ENCODE measurements around the gene JPH2. TPM values are rescaled to one million over a fixed set of nuclear protein-coding genes. Genes with fewer than 3 reads are reported as not detected.

Gene JPH2
- total RNA-seq, 2 donors from 2014 or later: 29.1 to 31.1 TPM

- Histone ChIP-seq H3K27me3 (replicated peaks; ENCODE audit: insufficient read depth) (no peaks in the 10 kb centered on the region), H3K4me1 (replicated peaks) (no peaks in the 10 kb centered on the region), H3K27ac (peak overlapping the region; percentile 5 to 10), H3K4me3 (no peak overlapping the region), H3K36me3 (no peaks in the 10 kb centered on the region), H3K9me3 (no peaks in the 10 kb centered on the region)
- 54% methylated on average over 4 of the region's 4 CpGs for WGBS
- TF ChIP-seq CTCF (IDR thresholded peaks at IDR 0.05): no peak
- no peak for TF ChIP-seq POLR2A (IDR thresholded peaks at IDR 0.05)
- TF ChIP-seq POLR2AphosphoS5 (IDR thresholded peaks at IDR 0.05): peak; percentile 14
- DNase-seq (ENCODE audit: low spot score): no peak
- intact Hi-C loops (cut with DNase I): no loop called here
Observed at GRCh38 chr20:44166477-44166876, 20.5 kb downstream of the JPH2 start.

- no peaks in the 10 kb centered on the region for H3K4me1 ChIP-seq (replicated peaks)
Observed at GRCh38 chr20:44166008-44166407, 21.0 kb downstream of the JPH2 start.

GRCh38 chr20:44160133-44160532 is 26.9 kb downstream of the JPH2 start:
- intact Hi-C loops (cut with DNase I): no loop called here
- TF ChIP-seq POLR2A (IDR thresholded peaks at IDR 0.05): no peak
- no peak for TF ChIP-seq POLR2AphosphoS5 (IDR thresholded peaks at IDR 0.05)
- TF ChIP-seq CTCF (IDR thresholded peaks at IDR 0.05): no peak
- H3K4me3 ChIP-seq: no peak overlapping the region
- H3K27ac ChIP-seq: no peak overlapping the region
- WGBS: 71% methylated on average over 56 of the region's 56 CpGs
- H3K36me3 ChIP-seq: no peaks in the 10 kb centered on the region
- H3K27me3 ChIP-seq (replicated peaks; ENCODE audit: insufficient read depth): no peaks in the 10 kb centered on the region
- DNase-seq (ENCODE audit: low spot score): no peak
- no peaks in the 10 kb centered on the region for H3K9me3 ChIP-seq
- no peaks in the 10 kb centered on the region for H3K4me1 ChIP-seq (replicated peaks)

More at GRCh38 chr20:44166008-44166407, 21.0 kb downstream of the JPH2 start:
- WGBS: 18% methylated on average over 4 of the region's 4 CpGs
- Histone ChIP-seq H3K27ac (peak overlapping the region in 1 of 2 donors; percentile 5), H3K36me3 (no peaks in the 10 kb centered on the region), H3K9me3 (no peaks in the 10 kb centered on the region), H3K4me3 (no peak overlapping the region), H3K27me3 (replicated peaks; ENCODE audit: insufficient read depth) (no peaks in the 10 kb centered on the region)
- TF ChIP-seq CTCF (IDR thresholded peaks at IDR 0.05): no peak
- TF ChIP-seq POLR2AphosphoS5 (IDR thresholded peaks at IDR 0.05): no peak
- TF ChIP-seq POLR2A (IDR thresholded peaks at IDR 0.05): no peak
- intact Hi-C loops (cut with DNase I): no loop called here
- DNase-seq (ENCODE audit: low spot score): no peak

GRCh38 chr20:44159711-44160110 is 27.3 kb downstream of the JPH2 start:
- no peaks in the 10 kb centered on the region for H3K4me1 ChIP-seq (replicated peaks)
- H3K4me3 ChIP-seq: no peak overlapping the region
- no peak overlapping the region for H3K27ac ChIP-seq
- no peaks in the 10 kb centered on the region for H3K27me3 ChIP-seq (replicated peaks; ENCODE audit: insufficient read depth)
- intact Hi-C loops (cut with DNase I): no loop called here
- no peak for TF ChIP-seq CTCF (IDR thresholded peaks at IDR 0.05)
- no peak for TF ChIP-seq POLR2A (IDR thresholded peaks at IDR 0.05)
- no peak for TF ChIP-seq POLR2AphosphoS5 (IDR thresholded peaks at IDR 0.05)
- no peaks in the 10 kb centered on the region for H3K9me3 ChIP-seq
- 72% methylated on average over 50 of the region's 50 CpGs for WGBS
- H3K36me3 ChIP-seq: no peaks in the 10 kb centered on the region
- no peak for DNase-seq (ENCODE audit: low spot score)

- intact Hi-C loops (cut with DNase I): no loop called here
- DNase-seq (ENCODE audit: low spot score): no peak
- Histone ChIP-seq H3K4me3 (no peak overlapping the region), H3K27me3 (replicated peaks; ENCODE audit: insufficient read depth) (no peaks in the 10 kb centered on the region), H3K36me3 (no peaks in the 10 kb centered on the region), H3K4me1 (replicated peaks) (no peaks in the 10 kb centered on the region), H3K27ac (no peak overlapping the region), H3K9me3 (no peaks in the 10 kb centered on the region)
- TF ChIP-seq CTCF (IDR thresholded peaks at IDR 0.05): no peak
- no peak for TF ChIP-seq POLR2A (IDR thresholded peaks at IDR 0.05)
- TF ChIP-seq POLR2AphosphoS5 (IDR thresholded peaks at IDR 0.05): no peak
- 85% methylated on average over 2 of the region's 2 CpGs for WGBS
Observed at GRCh38 chr20:44159125-44159524, 27.9 kb downstream of the JPH2 start.
